ENCODE results near the gene KLHL17.
A peak's percentile ranks its signal among the peaks of the same experiment; 100 is the strongest.
"Not testable (repeated sequence)": the region's sequence is repeated elsewhere in the genome, so short reads cannot be mapped to it uniquely, and the experiment has no call there.

KLHL17 gene

GRCh38 chr1:1003618-1004419 lies 43.4 kb downstream of the KLHL17 start:
- no peak for DNase-seq

GRCh38 chr1:1004420-1004779 lies 44.0 kb downstream of the KLHL17 start:
- DNase-seq = no peak

DNA sequence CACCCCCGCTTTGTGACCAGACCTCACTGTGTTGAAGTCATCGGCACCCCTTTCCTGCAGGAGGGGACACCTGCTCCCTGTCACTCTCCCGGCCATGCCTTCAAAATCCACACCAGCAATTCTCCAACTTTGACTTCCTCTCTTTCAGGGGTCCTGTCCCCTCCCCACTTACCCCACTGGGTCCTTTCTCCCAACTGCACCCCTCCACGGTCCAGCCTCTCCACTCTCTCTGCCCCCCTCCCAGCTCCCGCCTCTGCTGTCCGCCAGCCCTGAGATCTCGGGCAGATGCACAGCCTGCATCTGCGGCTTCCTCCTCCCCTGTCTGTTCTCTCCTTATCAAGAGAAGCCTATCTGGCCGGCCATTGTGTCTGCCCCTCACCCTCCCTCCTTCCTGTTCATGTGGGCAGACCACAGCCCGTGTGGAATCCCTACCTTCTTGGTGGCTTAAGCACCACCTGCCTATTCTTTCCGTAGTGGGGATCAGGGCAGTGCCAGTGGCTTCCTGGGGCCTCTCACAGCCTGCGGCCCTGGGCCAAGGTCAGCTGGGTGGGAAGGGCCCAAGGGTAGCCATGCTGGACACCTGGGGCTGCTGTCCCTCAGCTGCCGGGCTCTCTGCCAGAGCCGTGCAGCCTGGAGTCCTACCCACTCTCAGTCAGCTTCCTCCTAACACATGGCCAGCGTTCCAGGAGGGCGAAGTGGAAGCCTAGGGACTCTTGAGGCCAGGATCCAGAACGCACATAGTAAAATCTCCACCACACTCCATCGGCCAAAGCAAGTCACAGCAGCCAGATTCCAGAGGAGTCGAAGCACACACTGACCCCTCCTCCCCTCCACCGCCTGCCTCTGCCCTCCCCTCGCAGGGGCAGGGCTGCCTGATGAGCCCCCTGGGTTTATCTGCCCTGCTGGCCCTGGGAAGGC lies 44.7 kb downstream of the KLHL17 start:
- DNase-seq = no peak

- no peak for DNase-seq
Observed at GRCh38 chr1:1005774-1006304, 45.5 kb downstream of the KLHL17 start.

GRCh38 chr1:1006305-1007159 lies 46.1 kb downstream of the KLHL17 start:
- no peak for DNase-seq

DNA sequence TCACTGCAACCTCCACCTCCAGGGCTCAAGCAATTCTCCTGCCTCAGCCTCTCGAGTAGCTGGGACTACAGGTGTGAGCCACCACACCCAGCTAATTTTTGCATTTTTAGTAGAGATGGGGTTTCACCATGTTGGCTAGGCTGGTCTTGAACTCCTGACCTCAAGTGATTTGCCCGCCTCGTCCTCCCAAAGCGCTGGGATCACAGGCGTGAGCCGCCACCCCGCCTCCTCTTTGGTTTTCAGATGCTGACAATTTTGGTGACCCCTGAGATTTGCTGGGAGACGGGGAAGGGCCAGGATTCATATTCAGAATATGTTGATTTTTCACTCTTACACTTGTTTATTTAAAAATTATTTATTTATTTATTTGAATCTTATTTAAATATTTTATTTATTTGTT lies 49.7 kb downstream of the KLHL17 start:
- DNase-seq = not testable (repeated sequence)

GRCh38 chr1:1011396-1011949 lies 51.1 kb downstream of the KLHL17 start:
- no peak for DNase-seq

- not testable (repeated sequence) for DNase-seq
Observed at GRCh38 chr1:1012736-1013104, 52.3 kb downstream of the KLHL17 start.

DNA sequence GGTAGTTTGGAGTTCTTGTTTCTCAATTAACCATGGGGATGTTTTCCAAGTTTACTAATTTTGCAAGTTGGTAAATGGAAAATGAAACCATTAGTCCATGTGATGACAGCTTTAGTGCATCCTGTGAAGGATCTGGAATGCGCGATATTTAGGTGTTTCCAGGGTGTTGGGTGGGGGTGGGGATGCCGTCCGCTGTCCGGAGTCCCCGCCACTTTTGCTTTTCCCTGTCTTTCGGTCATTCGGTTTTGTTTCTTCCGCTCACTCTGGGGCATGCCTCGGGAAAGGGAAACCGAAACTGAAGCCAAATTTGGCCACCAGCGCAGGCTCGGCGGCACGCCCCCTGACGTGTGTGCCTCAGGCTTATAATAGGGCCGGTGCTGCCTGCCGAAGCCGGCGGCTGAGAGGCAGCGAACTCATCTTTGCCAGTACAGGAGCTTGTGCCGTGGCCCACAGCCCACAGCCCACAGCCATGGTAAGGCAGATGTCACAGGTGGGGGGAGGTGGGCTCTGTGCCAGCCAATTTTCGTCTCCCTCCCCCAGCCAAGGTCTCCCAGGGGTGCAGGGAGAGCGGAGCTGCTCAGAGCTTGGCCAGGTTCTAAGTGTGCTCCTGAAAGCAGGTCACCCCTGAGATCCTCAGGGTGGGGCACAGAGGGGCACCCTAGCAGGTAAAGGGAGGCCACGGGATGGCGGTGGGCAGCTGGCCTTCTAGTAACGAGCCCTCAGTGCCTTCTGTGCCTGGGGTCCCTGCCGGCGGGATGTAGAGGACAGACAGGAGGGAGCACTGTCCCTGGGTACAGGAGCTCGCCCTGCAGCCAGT lies 52.9 kb downstream of the KLHL17 start, which contains the start of gene ISG15:
ISG15 (plus strand) TSS at position 393 of the 817 bp plus-strand sequence; CDS start at position 470, 77 bp downstream.
- peak; percentile 92 for DNase-seq

DNA sequence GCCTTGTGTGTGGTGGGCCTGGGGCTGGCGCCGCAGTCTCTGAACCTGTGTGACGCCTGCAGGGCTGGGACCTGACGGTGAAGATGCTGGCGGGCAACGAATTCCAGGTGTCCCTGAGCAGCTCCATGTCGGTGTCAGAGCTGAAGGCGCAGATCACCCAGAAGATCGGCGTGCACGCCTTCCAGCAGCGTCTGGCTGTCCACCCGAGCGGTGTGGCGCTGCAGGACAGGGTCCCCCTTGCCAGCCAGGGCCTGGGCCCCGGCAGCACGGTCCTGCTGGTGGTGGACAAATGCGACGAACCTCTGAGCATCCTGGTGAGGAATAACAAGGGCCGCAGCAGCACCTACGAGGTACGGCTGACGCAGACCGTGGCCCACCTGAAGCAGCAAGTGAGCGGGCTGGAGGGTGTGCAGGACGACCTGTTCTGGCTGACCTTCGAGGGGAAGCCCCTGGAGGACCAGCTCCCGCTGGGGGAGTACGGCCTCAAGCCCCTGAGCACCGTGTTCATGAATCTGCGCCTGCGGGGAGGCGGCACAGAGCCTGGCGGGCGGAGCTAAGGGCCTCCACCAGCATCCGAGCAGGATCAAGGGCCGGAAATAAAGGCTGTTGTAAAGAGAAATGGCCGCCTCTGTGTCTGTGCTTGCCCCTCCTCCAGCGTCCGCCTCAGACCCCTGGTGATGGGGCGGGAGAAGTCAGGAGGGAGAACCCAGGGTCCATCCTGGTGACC lies 53.7 kb downstream of the KLHL17 start:
- no peak for DNase-seq

DNA sequence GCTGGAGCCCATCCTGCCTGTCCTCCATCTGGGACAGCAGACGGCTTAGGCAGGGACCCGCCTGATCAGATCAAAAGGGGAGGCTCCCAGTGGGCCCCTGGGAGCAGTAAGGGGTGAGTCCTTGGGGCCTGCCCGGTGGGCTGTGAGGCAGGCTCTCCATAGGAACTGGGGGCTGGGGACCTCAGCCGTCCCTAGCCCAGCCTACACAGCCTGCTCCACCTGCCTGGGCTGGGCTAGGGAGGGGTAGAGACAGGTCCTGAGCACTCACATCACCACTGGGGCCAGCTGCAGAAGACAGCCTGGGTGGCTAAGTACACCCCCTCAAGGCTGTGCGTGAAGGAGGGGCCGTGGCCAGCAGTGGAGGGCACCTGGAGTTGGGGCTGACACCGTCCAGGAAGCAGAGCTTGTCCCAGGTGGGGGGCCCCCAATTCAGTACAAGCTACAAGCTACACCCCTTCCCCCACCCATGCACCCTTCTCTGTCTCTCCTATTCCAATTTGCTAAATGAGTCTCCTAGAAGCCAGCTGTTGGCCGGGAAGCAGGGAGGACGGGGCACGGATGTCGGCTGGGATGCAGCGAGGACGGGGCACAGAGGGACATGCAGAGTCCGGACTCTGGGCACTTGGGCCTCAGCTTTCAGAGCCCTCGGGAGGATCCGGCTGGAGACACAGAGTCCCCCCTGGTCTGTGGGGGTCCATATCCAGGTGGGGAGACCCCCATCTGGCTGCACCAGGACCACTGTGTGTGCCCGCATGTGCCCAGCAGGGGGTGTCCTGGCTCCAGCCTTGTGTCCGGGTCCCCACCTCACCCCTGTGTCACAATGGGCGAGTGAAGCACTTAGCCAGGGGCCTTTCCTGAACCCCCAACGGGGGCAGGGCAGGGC lies 54.7 kb downstream of the KLHL17 start:
- DNase-seq = peak; percentile 58

Data from activated CD4-positive, alpha-beta T cell treated with anti-CD3 and anti-CD28 coated beads for 1 hour (primary cell).